Effector CD4-positive, alpha-beta T cell (primary cell): ENCODE measurements around the gene STRA6. TPM values are rescaled to one million over a fixed set of nuclear protein-coding genes. Genes with fewer than 3 reads are reported as not detected.

Experiments used
- DNase-seq: peaks from one replicate; pipeline ENCODE4 v3.0.0-alpha.2; 2020
- total RNA-seq: gene quantifications from one replicate; lab custom pipeline; 2026; lab: John Stamatoyannopoulos, UW

Gene STRA6
- not detected for total RNA-seq

GRCh38 chr15:74202452-74203401, at the start of gene STRA6:
TSS of gene STRA6 (minus strand) at chr15:74202787. CDS start at chr15:74202267, 520 bp downstream.
- DNase-seq: no peak

- no peak for DNase-seq
These were observed 49.7 kb upstream of the STRA6 start for GRCh38 chr15:74252291-74252690.

- no peak for DNase-seq
These were observed 48.7 kb upstream of the STRA6 start for GRCh38 chr15:74251131-74251811.

GRCh38 chr15:74250266-74250665, 47.7 kb upstream of the STRA6 start:
- DNase-seq: no peak

- DNase-seq: no peak
These were observed 42.9 kb upstream of the STRA6 start for GRCh38 chr15:74245342-74245931.

- DNase-seq: no peak
These were observed 42.3 kb upstream of the STRA6 start for GRCh38 chr15:74244822-74245341.

- no peak for DNase-seq
These were observed 40.8 kb upstream of the STRA6 start for GRCh38 chr15:74243431-74243830.

GRCh38 chr15:74242441-74243185, 40.0 kb upstream of the STRA6 start:
- no peak for DNase-seq

- no peak for DNase-seq
These were observed 38.5 kb upstream of the STRA6 start for GRCh38 chr15:74240897-74241614.

- no peak for DNase-seq
These were observed 37.5 kb upstream of the STRA6 start for GRCh38 chr15:74240002-74240568.

GRCh38 chr15:74239051-74239705, 36.6 kb upstream of the STRA6 start:
- no peak for DNase-seq

GRCh38 chr15:74235962-74236361, 33.4 kb upstream of the STRA6 start, which contains the start of gene CCDC33:
TSS of gene CCDC33 (plus strand) at chr15:74236326. CDS start at chr15:74236720, 394 bp downstream.
- no peak for DNase-seq

GRCh38 chr15:74234598-74234875, 31.9 kb upstream of the STRA6 start:
- DNase-seq: no peak

- DNase-seq: no peak
These were observed 31.4 kb upstream of the STRA6 start for GRCh38 chr15:74233851-74234597.

GRCh38 chr15:74233373-74233772, 30.8 kb upstream of the STRA6 start:
- DNase-seq: no peak

- DNase-seq: no peak
These were observed 28.9 kb upstream of the STRA6 start for GRCh38 chr15:74231475-74231874.

GRCh38 chr15:74229686-74230085, 27.1 kb upstream of the STRA6 start:
- DNase-seq: no peak

- DNase-seq: no peak
These were observed 26.1 kb upstream of the STRA6 start for GRCh38 chr15:74228723-74229081.

GRCh38 chr15:74227968-74228722, 25.6 kb upstream of the STRA6 start:
- no peak for DNase-seq
